Endothelial cell of umbilical vein (primary cell): ENCODE data around the gene RYR2. TPM values are rescaled to one million over a fixed set of nuclear protein-coding genes. Genes with fewer than 3 reads are reported as not detected.

Source experiments
- BruUV-seq: library from RNA; stranded (reverse); fragments of 400-500 nt; replicated peaks from 2 replicates; lab custom pipeline; 2021; lab: Mats Ljungman, UMichigan
- CTCF ChIA-PET: fragments of 300-600, 350-600 bp; sonication (Branson Sonifier 250); formaldehyde crosslinking; loops from one replicate; lab custom pipeline; 2021; ENCODE audit warnings: antibody characterized with exemption, inconsistent platforms; lab: Charles Lee
- POLR2A ChIA-PET: fragments of 300-600, 350-600 bp; sonication (Branson Sonifier 250); formaldehyde crosslinking; loops from one replicate; lab custom pipeline; 2021; ENCODE audit warnings: antibody characterized with exemption, inconsistent platforms; lab: Charles Lee
- DNase-seq: peaks from one replicate; pipeline ENCODE4 v3.0.0-alpha.2; 2011; ENCODE audit warnings: low read depth, low spot score
- FAIRE-seq: peaks from 2 replicates; lab custom pipeline; 2011; peaks lifted over from hg19 to GRCh38; lab: Jason Lieb, UNC
- H2AFZ ChIP-seq: 2 replicates; pipeline ENCODE4 v1.6.0; 2012; ENCODE audit warnings: low read depth, low read length, control low read depth, inconsistent platforms
- H3K27ac ChIP-seq: 2 replicates; pipeline ENCODE4 v1.5.1; 2011; ENCODE audit warnings: low read depth, mild to moderate bottlenecking, control low read depth, low read length, moderate library complexity; ENCODE audit not compliant: insufficient read depth
- H3K27me3 ChIP-seq, 2 experiments: 2 replicates each; pipeline versions ENCODE4 v1.6.0 to v1.6.1; 2011; ENCODE audit warnings: low read length in 2 of 2, mixed read lengths in 1 of 2; ENCODE audit not compliant: control insufficient read depth in 2 of 2, insufficient read depth in 2 of 2
- H3K36me3 ChIP-seq, 2 experiments: 2 replicates in 1 of 2; 3 replicates in 1 of 2; pipeline ENCODE4 v1.5.1; 2011; ENCODE audit warnings: low read length in 2 of 2, mild to moderate bottlenecking in 1 of 2, moderate library complexity in 1 of 2; ENCODE audit not compliant: control insufficient read depth in 2 of 2, insufficient read depth in 2 of 2; ENCODE audit errors: extremely low read depth in 1 of 2
- H3K4me1 ChIP-seq: 3 replicates; pipeline ENCODE4 v1.5.1; 2011; ENCODE audit warnings: mild to moderate bottlenecking, low read length; ENCODE audit not compliant: control insufficient read depth, insufficient read depth; ENCODE audit errors: extremely low read depth
- H3K4me2 ChIP-seq: 2 replicates; pipeline ENCODE4 v1.6.1; 2011; ENCODE audit warnings: low read length, control low read depth, mixed read lengths; ENCODE audit not compliant: insufficient read depth
- H3K4me3 ChIP-seq, 3 experiments: fragments of 200-600 bp in 1 of 3; sonication (generic), shearing (Covaris generic) in 1 of 3; replicated peaks in 1 of 3; 2 replicates each; pipeline ENCODE4 v1.5.1; 2011 to 2016; ENCODE audit warnings: control low read depth in 3 of 3, low read length in 3 of 3, mild to moderate bottlenecking in 2 of 3, inconsistent platforms in 1 of 3, low read depth in 1 of 3, moderate library complexity in 1 of 3; ENCODE audit not compliant: insufficient read depth in 1 of 3
- H3K79me2 ChIP-seq: 2 replicates; pipeline ENCODE4 v1.6.0; 2012; ENCODE audit warnings: low read length, inconsistent platforms; ENCODE audit not compliant: control insufficient read depth, insufficient read depth
- H3K9ac ChIP-seq: replicated peaks from 2 replicates; pipeline ENCODE3; 2011; ENCODE audit warnings: low read length, control low read depth; ENCODE audit not compliant: insufficient read depth; ENCODE audit errors: extremely low read depth
- H3K9me1 ChIP-seq: replicated peaks from 3 replicates; pipeline ENCODE4 v1.6.0; 2011; ENCODE audit warnings: mild to moderate bottlenecking, low read length; ENCODE audit not compliant: control insufficient read depth, insufficient read depth; ENCODE audit errors: extremely low read depth
- H3K9me3 ChIP-seq: replicated peaks from 2 replicates; pipeline ENCODE4 v1.5.1; 2012; ENCODE audit warnings: low read length, inconsistent platforms; ENCODE audit not compliant: control insufficient read depth, insufficient read depth
- H4K20me1 ChIP-seq: replicated peaks from 2 replicates; pipeline ENCODE3; 2011; ENCODE audit warnings: mild to moderate bottlenecking, low read length; ENCODE audit not compliant: control insufficient read depth, insufficient read depth; ENCODE audit errors: extremely low read depth
- CTCF ChIP-seq, 2 donors: IDR thresholded peaks; 1 replicate in 1 of 2; 2 replicates in 1 of 2; pipeline ENCODE4 v1.5.1; 2011; ENCODE audit warnings: low read length in 2 of 2, mild to moderate bottlenecking in 2 of 2, moderate library complexity in 2 of 2, control low read depth in 1 of 2, inconsistent platforms in 1 of 2, low read depth in 1 of 2; ENCODE audit not compliant: insufficient read depth in 1 of 2; ENCODE audit errors: extremely low read depth in 1 of 2
- EZH2 ChIP-seq: IDR thresholded peaks from 2 replicates; pipeline ENCODE4 v1.6.1; 2012; ENCODE audit warnings: borderline replicate concordance, low read depth, mild to moderate bottlenecking, moderate library complexity, low read length, inconsistent platforms; ENCODE audit not compliant: severe bottlenecking
- FOS ChIP-seq: IDR thresholded peaks from 2 replicates; pipeline ENCODE4 v1.6.1; 2011; ENCODE audit warnings: mild to moderate bottlenecking, low read length, moderate library complexity, borderline replicate concordance; ENCODE audit not compliant: insufficient read depth
- GATA2 ChIP-seq: IDR thresholded peaks from 2 replicates; pipeline ENCODE4 v1.7.0; 2011; ENCODE audit warnings: low read depth, mild to moderate bottlenecking, moderate library complexity, mixed read lengths, low read length; ENCODE audit not compliant: insufficient read length, insufficient read depth
- JUN ChIP-seq: IDR thresholded peaks from 2 replicates; pipeline ENCODE4 v1.6.1; 2011; ENCODE audit warnings: borderline replicate concordance, low read depth; ENCODE audit not compliant: insufficient read length, insufficient read depth
- MYC ChIP-seq: IDR thresholded peaks from one replicate; pipeline ENCODE4 v1.6.1; 2011; ENCODE audit warnings: mild to moderate bottlenecking, low read depth, low read length
- POLR2A ChIP-seq: IDR thresholded peaks from 2 replicates; pipeline ENCODE4 v1.6.1; 2012; ENCODE audit warnings: low read depth, mild to moderate bottlenecking, control low read depth, low read length
- POLR2AphosphoS5 ChIP-seq: IDR thresholded peaks from 2 replicates; pipeline ENCODE4 v1.6.1; 2012; ENCODE audit warnings: low read depth, mild to moderate bottlenecking, control low read depth, low read length, moderate library complexity; ENCODE audit not compliant: insufficient read depth
- dilution Hi-C: fragments of 300-500 bp; cut with MboI; formaldehyde crosslinking; loops from one replicate; pipeline ENCODE4 v1.15.0; 2019; ENCODE audit warnings: low sequenced_read_pairs; ENCODE audit not compliant: extremely low pct_ligation_motif_present
- intact Hi-C: fragments of 100-400 bp; cut with micrococcal nuclease; formaldehyde crosslinking; loops from one replicate; pipeline ENCODE4 v1.10.0; 2022
- polyA plus RNA-seq, 4 experiments: library from polyadenylated mRNA; depleted of rRNA in 3 of 4; stranded (reverse) in 3 of 4; unstranded in 1 of 4; fragments of >200 nt; gene quantifications; 2 replicates each; pipeline versions ENCODE4 v1.2.1 to v1.2.3, GENCODE V29; 2011 to 2012; ENCODE audit warnings: missing spikeins in 1 of 4
- total RNA-seq: library from RNA; stranded (reverse); gene quantifications from 2 replicates; pipeline ENCODE4 v1.2.3, GENCODE V29; 2021
- TF ChIP-seq, protein P1 (sequence below): IDR thresholded peaks from 2 replicates; pipeline ENCODE4 v1.6.1; 2011; ENCODE audit not compliant: insufficient read depth, insufficient read length

RYR2 gene
- total and polyA plus RNA-seq, 2 donors (not counting 3 experiments of a cell fraction or from before 2014, with no cell fraction given): not detected

- Histone ChIP-seq H3K9ac (no peak overlapping the region), H3K9me3 (no peaks in the 10 kb centered on the region), H3K36me3 (no peaks in the 10 kb centered on the region), H4K20me1 (no peaks in the 10 kb centered on the region), H2AFZ (no peak overlapping the region), H3K4me2 (no peak overlapping the region), H3K4me1 (no peaks in the 10 kb centered on the region), H3K4me3 (no peak overlapping the region), H3K79me2 (no peaks in the 10 kb centered on the region), H3K27ac (no peak overlapping the region), H3K27me3 (no peaks in the 10 kb centered on the region), H3K9me1 (no peaks in the 10 kb centered on the region)
- TF ChIP-seq MYC: no peak
- TF ChIP-seq, protein P1, sequence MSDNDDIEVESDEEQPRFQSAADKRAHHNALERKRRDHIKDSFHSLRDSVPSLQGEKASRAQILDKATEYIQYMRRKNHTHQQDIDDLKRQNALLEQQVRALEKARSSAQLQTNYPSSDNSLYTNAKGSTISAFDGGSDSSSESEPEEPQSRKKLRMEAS: no peak
- no peak for TF ChIP-seq EZH2
- TF ChIP-seq JUN: no peak
- no peak for TF ChIP-seq GATA2
- TF ChIP-seq FOS: no peak
- TF ChIP-seq POLR2AphosphoS5: no peak
- FAIRE-seq: no peak
- no peak for DNase-seq
- ChIA-PET CTCF (no interaction called here), POLR2A (no interaction called here)
- dilution Hi-C loops (no loop called here), intact Hi-C loops (no loop called here)
- no TSS peak for BruUV-seq
Observed at GRCh38 chr1:237390823-237391222, 348.8 kb downstream of the RYR2 start.

DNA sequence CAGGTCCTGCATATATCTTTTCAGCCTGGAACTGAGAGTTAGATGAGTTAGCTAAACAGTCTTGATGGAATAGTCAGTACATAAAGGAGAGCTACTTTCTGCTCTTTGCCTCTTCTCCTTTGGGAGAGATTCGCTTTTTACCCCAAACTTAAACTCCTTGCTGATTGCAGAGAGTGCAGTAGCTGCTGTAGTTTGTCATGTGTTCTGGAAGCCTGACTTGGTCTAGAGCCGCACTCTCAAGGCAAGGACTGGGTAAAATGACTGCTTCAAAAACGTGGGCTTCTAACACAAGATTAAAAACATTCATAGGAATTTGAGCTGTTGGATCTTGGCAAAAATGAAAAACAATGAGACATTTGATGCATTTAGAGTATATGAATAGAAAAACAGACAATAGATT is 351.6 kb downstream of the RYR2 start:
- Histone ChIP-seq H3K9ac (no peak overlapping the region), H3K4me3 (no peak overlapping the region), H2AFZ (no peak overlapping the region), H3K4me1 (no peaks in the 10 kb centered on the region), H3K27me3 (no peaks in the 10 kb centered on the region), H3K9me3 (no peaks in the 10 kb centered on the region), H4K20me1 (no peaks in the 10 kb centered on the region), H3K9me1 (no peaks in the 10 kb centered on the region), H3K79me2 (no peaks in the 10 kb centered on the region), H3K27ac (no peak overlapping the region), H3K4me2 (no peak overlapping the region), H3K36me3 (no peaks in the 10 kb centered on the region)
- CTCF ChIA-PET: no interaction called here
- intact Hi-C loops: no loop called here
- dilution Hi-C loops: no loop called here
- POLR2A ChIA-PET: no interaction called here
- TF ChIP-seq, protein P1: no peak
- TF ChIP-seq JUN (no peak), POLR2AphosphoS5 (no peak), POLR2A (no peak), EZH2 (no peak), FOS (no peak), CTCF (IDR thresholded peaks at IDR 0.05; ENCODE audit: extremely low read depth in 1 of 2, insufficient read depth in 1 of 2, low read depth in 1 of 2, low read length in 2 of 2) (no peak), GATA2 (no peak), MYC (no peak)
- no peak for DNase-seq
- no TSS peak for BruUV-seq
- no peak for FAIRE-seq
